ENCODE data around the gene CACNG6.

Gene CACNG6

GRCh38 chr19:53993448-53993847 is 2.0 kb downstream of the CACNG6 start:
- Histone ChIP-seq H3K9me2 (ENCODE audit: low read depth, low read length) (no peaks in the 10 kb centered on the region), H3K36me3 (ENCODE audit: insufficient read depth, low read length) (no peaks in the 10 kb centered on the region), H3K4me3 (ENCODE audit: low read depth, low read length, poor library complexity, severe bottlenecking) (no peak overlapping the region), H3K4me2 (ENCODE audit: low read length) (no peak overlapping the region), H4K20me1 (ENCODE audit: insufficient read depth, low read length) (no peaks in the 10 kb centered on the region), H3K9me3 (ENCODE audit: low read length) (no peaks in the 10 kb centered on the region), H3K4me1 (ENCODE audit: insufficient read depth, low read length, severe bottlenecking) (no peaks in the 10 kb centered on the region), H3K9ac (ENCODE audit: low read length) (no peak overlapping the region), H3K27ac (ENCODE audit: low read depth, low read length, poor library complexity, severe bottlenecking) (no peak overlapping the region), H3K79me2 (ENCODE audit: insufficient read depth, low read length) (no peaks in the 10 kb centered on the region), H2AFZ (ENCODE audit: low read length) (no peak overlapping the region), H3K27me3 (ENCODE audit: insufficient read depth, low read length) (no peaks in the 10 kb centered on the region; the same call in 1 of the 2 replicates), H3F3A (ENCODE audit: insufficient read depth, low read length) (no peaks in the 10 kb centered on the region)
- TF ChIP-seq CTCF (IDR thresholded peaks at IDR 0.05; ENCODE audit: low read length) (no peak), EZH2 (IDR thresholded peaks at IDR 0.05; ENCODE audit: borderline replicate concordance, low read length) (no peak)

GRCh38 chr19:53994811-53995210 is 3.4 kb downstream of the CACNG6 start:
- H4K20me1 ChIP-seq (ENCODE audit: insufficient read depth, low read length): no peaks in the 10 kb centered on the region
- no peak overlapping the region for H3K4me3 ChIP-seq (ENCODE audit: low read depth, low read length, poor library complexity, severe bottlenecking)
- no peak overlapping the region for H3K9ac ChIP-seq (ENCODE audit: low read length)
- H2AFZ ChIP-seq (ENCODE audit: low read length): no peak overlapping the region
- H3K4me2 ChIP-seq (ENCODE audit: low read length): no peak overlapping the region
- no peaks in the 10 kb centered on the region for H3K36me3 ChIP-seq (ENCODE audit: insufficient read depth, low read length)
- H3K9me3 ChIP-seq (ENCODE audit: low read length): no peaks in the 10 kb centered on the region
- H3K79me2 ChIP-seq (ENCODE audit: insufficient read depth, low read length): no peaks in the 10 kb centered on the region
- no peaks in the 10 kb centered on the region; the same call in 1 of the 2 replicates for H3K27me3 ChIP-seq (ENCODE audit: insufficient read depth, low read length)
- no peak overlapping the region for H3K27ac ChIP-seq (ENCODE audit: low read depth, low read length, poor library complexity, severe bottlenecking)
- TF ChIP-seq EZH2 (IDR thresholded peaks at IDR 0.05; ENCODE audit: borderline replicate concordance, low read length): no peak
- TF ChIP-seq CTCF (IDR thresholded peaks at IDR 0.05; ENCODE audit: low read length): no peak
- no peaks in the 10 kb centered on the region for H3F3A ChIP-seq (ENCODE audit: insufficient read depth, low read length)
- H3K4me1 ChIP-seq (ENCODE audit: insufficient read depth, low read length, severe bottlenecking): no peaks in the 10 kb centered on the region
- H3K9me2 ChIP-seq (ENCODE audit: low read depth, low read length): no peaks in the 10 kb centered on the region

GRCh38 chr19:53998223-53998622 is 6.8 kb downstream of the CACNG6 start:
- H3K4me1 ChIP-seq (ENCODE audit: insufficient read depth, low read length, severe bottlenecking): no peaks in the 10 kb centered on the region
- H4K20me1 ChIP-seq (ENCODE audit: insufficient read depth, low read length): no peaks in the 10 kb centered on the region
- H3K4me3 ChIP-seq (ENCODE audit: low read depth, low read length, poor library complexity, severe bottlenecking): no peak overlapping the region
- TF ChIP-seq CTCF (IDR thresholded peaks at IDR 0.05; ENCODE audit: low read length) (no peak), EZH2 (IDR thresholded peaks at IDR 0.05; ENCODE audit: borderline replicate concordance, low read length) (no peak)
- no peak overlapping the region for H3K27ac ChIP-seq (ENCODE audit: low read depth, low read length, poor library complexity, severe bottlenecking)
- no peaks in the 10 kb centered on the region for H3F3A ChIP-seq (ENCODE audit: insufficient read depth, low read length)
- no peaks in the 10 kb centered on the region for H3K9me2 ChIP-seq (ENCODE audit: low read depth, low read length)
- no peaks in the 10 kb centered on the region for H3K36me3 ChIP-seq (ENCODE audit: insufficient read depth, low read length)
- no peaks in the 10 kb centered on the region for H3K79me2 ChIP-seq (ENCODE audit: insufficient read depth, low read length)
- no peak overlapping the region for H3K4me2 ChIP-seq (ENCODE audit: low read length)
- H3K27me3 ChIP-seq (ENCODE audit: insufficient read depth, low read length): no peaks in the 10 kb centered on the region; the same call in 1 of the 2 replicates
- H3K9ac ChIP-seq (ENCODE audit: low read length): no peak overlapping the region
- H2AFZ ChIP-seq (ENCODE audit: low read length): no peak overlapping the region
- H3K9me3 ChIP-seq (ENCODE audit: low read length): no peaks in the 10 kb centered on the region

All from OCI-LY1 (cell line).